OCI-LY3 (cell line): ENCODE results near the gene ZBTB7C.

Experiments used
- H2AFZ ChIP-seq: fragments of 200-600, 300-600 bp; shearing (Covaris generic); 2 replicates; pipeline ENCODE4 v1.6.0; 2014; ENCODE audit warnings: antibody characterized with exemption, low read depth, low read length
- H3K27ac ChIP-seq: fragments of 200-600, 300-600 bp; sonication (generic); 2 replicates; pipeline ENCODE4 v1.5.1; 2014; ENCODE audit warnings: mild to moderate bottlenecking, low read length, moderate library complexity, mixed read lengths
- H3K27me3 ChIP-seq: fragments of 200-600, 300-600 bp; sonication (generic); 2 replicates; pipeline ENCODE4 v1.6.1; 2014; ENCODE audit warnings: low read depth, low read length, mixed read lengths
- H3K36me3 ChIP-seq: fragments of 200-600, 300-600 bp; sonication (generic); replicated peaks from 2 replicates; pipeline ENCODE3; 2014; ENCODE audit warnings: low read depth, low read length, mixed read lengths
- H3K4me1 ChIP-seq: fragments of 300-600, 200-600 bp; sonication (generic); 2 replicates; pipeline ENCODE4 v1.6.1; 2014; ENCODE audit warnings: low read length, mixed read lengths
- H3K4me2 ChIP-seq: fragments of 200-600, 300-600 bp; sonication (generic); 2 replicates; pipeline ENCODE4 v1.6.1; 2014; ENCODE audit warnings: low read length, mixed read lengths
- H3K4me3 ChIP-seq: fragments of 300-600, 200-600 bp; sonication (generic); 2 replicates; pipeline ENCODE4 v1.5.1; 2014; ENCODE audit warnings: antibody characterized with exemption, mild to moderate bottlenecking, low read length, moderate library complexity
- H3K79me2 ChIP-seq: fragments of 300-600, 200-600 bp; shearing (Covaris generic); 2 replicates; pipeline ENCODE4 v1.6.1; 2014; ENCODE audit warnings: mild to moderate bottlenecking, low read length, mixed read lengths
- H3K9ac ChIP-seq: fragments of 300-600, 200-600 bp; shearing (Covaris generic); 2 replicates; pipeline ENCODE4 v1.6.0; 2014; ENCODE audit warnings: mild to moderate bottlenecking, low read length, moderate library complexity
- H3K9me3 ChIP-seq: fragments of 200-600, 300-600 bp; shearing (Covaris generic); 2 replicates; pipeline ENCODE4 v1.6.1; 2014; ENCODE audit warnings: low read length, mixed read lengths; ENCODE audit not compliant: insufficient read depth
- H4K20me1 ChIP-seq: fragments of 200-600, 300-600 bp; sonication (generic); 2 replicates; pipeline ENCODE4 v1.6.1; 2016; ENCODE audit warnings: low read length, mixed read lengths; ENCODE audit not compliant: insufficient read depth
- CTCF ChIP-seq: fragments of 200-600, 300-600 bp; sonication (generic); IDR thresholded peaks from 2 replicates; pipeline ENCODE4 v1.5.1; 2014; ENCODE audit warnings: antibody characterized with exemption, low read length, low read depth
- EZH2phosphoT487 ChIP-seq: fragments of 200-600 bp; shearing (Covaris generic); IDR thresholded peaks from 2 replicates; pipeline ENCODE4 v1.6.1; 2018; ENCODE audit warnings: antibody characterized with exemption, mixed run types, low read depth

Gene ZBTB7C

GRCh38 chr18:48018851-48019250 is 390.3 kb downstream of the ZBTB7C start:
- Histone ChIP-seq H3K27ac (no peak overlapping the region), H3K36me3 (no peaks in the 10 kb centered on the region), H3K9me3 (no peaks in the 10 kb centered on the region), H3K4me3 (no peak overlapping the region), H4K20me1 (no peaks in the 10 kb centered on the region), H3K4me2 (no peak overlapping the region), H3K9ac (no peak overlapping the region), H2AFZ (no peak overlapping the region), H3K27me3 (peaks cover 72% of the 10 kb centered on the region), H3K79me2 (no peaks in the 10 kb centered on the region), H3K4me1 (no peaks in the 10 kb centered on the region)
- TF ChIP-seq EZH2phosphoT487 (no peak), CTCF (no peak)

- Histone ChIP-seq H4K20me1 (no peaks in the 10 kb centered on the region), H3K4me3 (no peak overlapping the region), H3K9me3 (no peaks in the 10 kb centered on the region), H2AFZ (no peak overlapping the region), H3K27me3 (peaks cover 83% of the 10 kb centered on the region), H3K9ac (no peak overlapping the region), H3K36me3 (no peaks in the 10 kb centered on the region), H3K27ac (no peak overlapping the region), H3K4me1 (no peaks in the 10 kb centered on the region), H3K4me2 (no peak overlapping the region), H3K79me2 (no peaks in the 10 kb centered on the region)
- no peak for TF ChIP-seq CTCF
Observed at GRCh38 chr18:48017635-48018034, 391.5 kb downstream of the ZBTB7C start.

GRCh38 chr18:48013162-48013561 is 396.0 kb downstream of the ZBTB7C start:
- no peak overlapping the region for H2AFZ ChIP-seq
- no peak overlapping the region for H3K4me3 ChIP-seq
- no peaks in the 10 kb centered on the region for H3K9me3 ChIP-seq
- TF ChIP-seq CTCF (no peak), EZH2phosphoT487 (no peak)
- no peak overlapping the region for H3K4me2 ChIP-seq
- H3K36me3 ChIP-seq: no peaks in the 10 kb centered on the region
- H3K27me3 ChIP-seq: peaks cover 62% of the 10 kb centered on the region
- H3K79me2 ChIP-seq: no peaks in the 10 kb centered on the region
- no peaks in the 10 kb centered on the region for H3K4me1 ChIP-seq
- H4K20me1 ChIP-seq: no peaks in the 10 kb centered on the region
- no peak overlapping the region for H3K27ac ChIP-seq
- H3K9ac ChIP-seq: no peak overlapping the region

- Histone ChIP-seq H3K36me3 (no peaks in the 10 kb centered on the region), H3K27me3 (peaks cover 50% of the 10 kb centered on the region), H3K9me3 (no peaks in the 10 kb centered on the region), H3K4me1 (no peaks in the 10 kb centered on the region), H4K20me1 (no peaks in the 10 kb centered on the region), H3K9ac (no peak overlapping the region), H3K79me2 (no peaks in the 10 kb centered on the region), H3K27ac (no peak overlapping the region), H2AFZ (no peak overlapping the region), H3K4me3 (no peak overlapping the region), H3K4me2 (no peak overlapping the region)
- TF ChIP-seq CTCF (no peak), EZH2phosphoT487 (no peak)
Observed at GRCh38 chr18:48011926-48012465, 397.2 kb downstream of the ZBTB7C start.
